Measurements from ENCODE around the gene TRAF7.
"Not testable (repeated sequence)": the region's sequence is repeated elsewhere in the genome, so short reads cannot be mapped to it uniquely, and the experiment has no call there.

Gene TRAF7

GRCh38 chr16:2115591-2115973 lies 40.0 kb upstream of the TRAF7 start:
- no peaks in the 10 kb centered on the region for H3K27me3 Mint-ChIP-seq
- H3K4me3 Mint-ChIP-seq = no peak overlapping the region
- DNase-seq (no peak), ATAC-seq (no peak)
- H3K4me1 Mint-ChIP-seq = no peaks in the 10 kb centered on the region
- no peak overlapping the region for H3K27ac Mint-ChIP-seq
- no peaks in the 10 kb centered on the region for H3K36me3 Mint-ChIP-seq (ENCODE audit: low read depth)
- H3K9me3 Mint-ChIP-seq = no peaks in the 10 kb centered on the region

- H3K36me3 Mint-ChIP-seq (ENCODE audit: low read depth); H3K4me3 Mint-ChIP-seq; DNase-seq; H3K27me3 Mint-ChIP-seq; ATAC-seq; H3K9me3 Mint-ChIP-seq; H3K4me1 Mint-ChIP-seq; H3K27ac Mint-ChIP-seq: not testable (repeated sequence)
Observed at GRCh38 chr16:2116428-2116827, 39.2 kb upstream of the TRAF7 start.

GRCh38 chr16:2117341-2117740 lies 38.2 kb upstream of the TRAF7 start:
- H3K36me3 Mint-ChIP-seq (ENCODE audit: low read depth); H3K4me1 Mint-ChIP-seq: not testable (repeated sequence)

GRCh38 chr16:2117960-2118722 lies 37.4 kb upstream of the TRAF7 start:
- H3K9me3 Mint-ChIP-seq; DNase-seq; H3K4me1 Mint-ChIP-seq; H3K36me3 Mint-ChIP-seq (ENCODE audit: low read depth); ATAC-seq; H3K4me3 Mint-ChIP-seq; H3K27ac Mint-ChIP-seq; H3K27me3 Mint-ChIP-seq: not testable (repeated sequence)

More at GRCh38 chr16:2117341-2117740, 38.2 kb upstream of the TRAF7 start:
- not testable (repeated sequence) for H3K27me3 Mint-ChIP-seq, H3K9me3 Mint-ChIP-seq, H3K4me3 Mint-ChIP-seq, H3K27ac Mint-ChIP-seq, ATAC-seq, DNase-seq

GRCh38 chr16:2121325-2121724 lies 34.3 kb upstream of the TRAF7 start:
- not testable (repeated sequence) for H3K9me3 Mint-ChIP-seq; H3K27me3 Mint-ChIP-seq; H3K4me3 Mint-ChIP-seq; H3K36me3 Mint-ChIP-seq (ENCODE audit: low read depth); DNase-seq; H3K27ac Mint-ChIP-seq; H3K4me1 Mint-ChIP-seq
- peak; percentile 41 for ATAC-seq

- Mint-ChIP-seq H3K27me3 (no peaks in the 10 kb centered on the region), H3K27ac (no peak overlapping the region), H3K4me3 (no peak overlapping the region), H3K4me1 (peaks cover 4% of the 10 kb centered on the region), H3K9me3 (no peaks in the 10 kb centered on the region), H3K36me3 (ENCODE audit: low read depth) (no peaks in the 10 kb centered on the region)
- ATAC-seq (no peak), DNase-seq (no peak)
Observed at GRCh38 chr16:2121853-2122252, 33.7 kb upstream of the TRAF7 start.

GRCh38 chr16:2122429-2122828 lies 33.2 kb upstream of the TRAF7 start:
- Mint-ChIP-seq H3K27me3 (no peaks in the 10 kb centered on the region), H3K9me3 (no peaks in the 10 kb centered on the region), H3K27ac (no peak overlapping the region), H3K4me1 (peaks cover 7% of the 10 kb centered on the region), H3K4me3 (no peak overlapping the region), H3K36me3 (ENCODE audit: low read depth) (no peaks in the 10 kb centered on the region)
- ATAC-seq (no peak), DNase-seq (no peak)

GRCh38 chr16:2122934-2123683 lies 32.5 kb upstream of the TRAF7 start:
- not testable (repeated sequence) for H3K36me3 Mint-ChIP-seq (ENCODE audit: low read depth); H3K9me3 Mint-ChIP-seq; H3K4me3 Mint-ChIP-seq; H3K4me1 Mint-ChIP-seq; DNase-seq; H3K27ac Mint-ChIP-seq; H3K27me3 Mint-ChIP-seq; ATAC-seq

- H3K36me3 Mint-ChIP-seq (ENCODE audit: low read depth); H3K27ac Mint-ChIP-seq; ATAC-seq; H3K4me3 Mint-ChIP-seq; H3K9me3 Mint-ChIP-seq; DNase-seq; H3K27me3 Mint-ChIP-seq: not testable (repeated sequence)
- H3K4me1 Mint-ChIP-seq = peaks cover 13% of the 10 kb centered on the region
Observed at GRCh38 chr16:2123706-2124376, 31.7 kb upstream of the TRAF7 start.

GRCh38 chr16:2124377-2124693 lies 31.2 kb upstream of the TRAF7 start:
- not testable (repeated sequence) for H3K9me3 Mint-ChIP-seq; H3K27ac Mint-ChIP-seq; DNase-seq; H3K27me3 Mint-ChIP-seq; H3K4me3 Mint-ChIP-seq; H3K36me3 Mint-ChIP-seq (ENCODE audit: low read depth); ATAC-seq
- H3K4me1 Mint-ChIP-seq = peaks cover 16% of the 10 kb centered on the region

GRCh38 chr16:2124694-2125444 lies 30.7 kb upstream of the TRAF7 start:
- H3K9me3 Mint-ChIP-seq; ATAC-seq; H3K4me3 Mint-ChIP-seq; H3K36me3 Mint-ChIP-seq (ENCODE audit: low read depth); DNase-seq; H3K27ac Mint-ChIP-seq; H3K27me3 Mint-ChIP-seq: not testable (repeated sequence)
- H3K4me1 Mint-ChIP-seq = peaks cover 18% of the 10 kb centered on the region

GRCh38 chr16:2125609-2126008 lies 30.0 kb upstream of the TRAF7 start:
- H3K36me3 Mint-ChIP-seq (ENCODE audit: low read depth); H3K27me3 Mint-ChIP-seq; H3K9me3 Mint-ChIP-seq; ATAC-seq; DNase-seq; H3K27ac Mint-ChIP-seq; H3K4me3 Mint-ChIP-seq: not testable (repeated sequence)
- H3K4me1 Mint-ChIP-seq = peaks cover 18% of the 10 kb centered on the region

- H3K4me3 Mint-ChIP-seq; DNase-seq; ATAC-seq; H3K27ac Mint-ChIP-seq; H3K9me3 Mint-ChIP-seq; H3K27me3 Mint-ChIP-seq; H3K36me3 Mint-ChIP-seq (ENCODE audit: low read depth): not testable (repeated sequence)
- H3K4me1 Mint-ChIP-seq = peaks cover 18% of the 10 kb centered on the region
Observed at GRCh38 chr16:2126161-2126743, 29.3 kb upstream of the TRAF7 start.

- not testable (repeated sequence) for H3K36me3 Mint-ChIP-seq (ENCODE audit: low read depth); DNase-seq; H3K4me3 Mint-ChIP-seq; H3K27me3 Mint-ChIP-seq; H3K27ac Mint-ChIP-seq; H3K9me3 Mint-ChIP-seq
- peak; percentile 3 for ATAC-seq
- peaks cover 18% of the 10 kb centered on the region for H3K4me1 Mint-ChIP-seq
Observed at GRCh38 chr16:2126928-2127556, 28.5 kb upstream of the TRAF7 start.
